HepG2 (cell line): ENCODE measurements around the gene DNAJC7. TPM values are rescaled to one million over a fixed set of nuclear protein-coding genes. Genes with fewer than 3 reads are reported as not detected.

Experiments used
- AGO1 ChIP-seq: fragments of 200-400 bp; formaldehyde crosslinking; IDR thresholded peaks from 2 replicates; pipeline ENCODE4 v1.6.1; 2017; ENCODE audit warnings: mild to moderate bottlenecking, low read depth, low read length, moderate library complexity; ENCODE audit not compliant: poor library complexity, severe bottlenecking
- AKAP8 ChIP-seq: sonication (generic); formaldehyde crosslinking; IDR thresholded peaks from 2 replicates; pipeline ENCODE4 v1.5.1; 2020; ENCODE audit warnings: mild to moderate bottlenecking, missing genetic modification reagents
- ATRX ChIP-seq: sonication (generic); formaldehyde crosslinking; IDR thresholded peaks from 2 replicates; pipeline ENCODE4 v1.4.0; 2020; ENCODE audit warnings: missing genetic modification reagents, borderline replicate concordance
- CEBPZ ChIP-seq: IDR thresholded peaks from 2 replicates; pipeline ENCODE4 v1.6.1; 2012; ENCODE audit warnings: low read length, improper control_type of control experiment
- CHCHD3 ChIP-seq: sonication (generic); formaldehyde crosslinking; IDR thresholded peaks from 2 replicates; pipeline ENCODE4 v1.8.0; 2022; ENCODE audit warnings: mild to moderate bottlenecking, missing genetic modification reagents, moderate library complexity
- ELF3 ChIP-seq: IDR thresholded peaks from 2 replicates; pipeline ENCODE4 v1.6.1; 2016; ENCODE audit warnings: missing genetic modification reagents, missing compliant biosample characterization
- FOXA3 ChIP-seq: IDR thresholded peaks from 2 replicates; pipeline ENCODE4 v1.6.1; 2016; ENCODE audit warnings: missing genetic modification reagents, missing compliant biosample characterization
- FUBP1 ChIP-seq: sonication (generic); formaldehyde crosslinking; IDR thresholded peaks from 2 replicates; pipeline ENCODE4 v1.5.1; 2020; ENCODE audit warnings: missing genetic modification reagents, mild to moderate bottlenecking, borderline replicate concordance
- HOXA7 ChIP-seq: sonication (generic); formaldehyde crosslinking; IDR thresholded peaks from 2 replicates; pipeline ENCODE4 v1.8.1; 2022; ENCODE audit warnings: mild to moderate bottlenecking, missing genetic modification reagents, moderate library complexity
- MXD1 ChIP-seq: sonication (generic); formaldehyde crosslinking; IDR thresholded peaks from 2 replicates; pipeline ENCODE4 v1.4.0; 2020; ENCODE audit warnings: mild to moderate bottlenecking, missing genetic modification reagents
- NRL ChIP-seq: sonication (generic); formaldehyde crosslinking; IDR thresholded peaks from 2 replicates; pipeline ENCODE4 v1.5.0; 2020; ENCODE audit warnings: missing genetic modification reagents, mild to moderate bottlenecking, moderate library complexity, borderline replicate concordance
- RBM39 ChIP-seq: fragments of 200-400 bp; formaldehyde crosslinking; IDR thresholded peaks from one replicate; pipeline ENCODE4 v1.6.1; 2018; ENCODE audit warnings: antibody characterized with exemption, mild to moderate bottlenecking, low read depth, low read length; ENCODE audit not compliant: poor library complexity, severe bottlenecking
- RELA ChIP-seq: sonication (generic); formaldehyde crosslinking; IDR thresholded peaks from 2 replicates; pipeline ENCODE4 v1.4.0; 2020; ENCODE audit warnings: missing genetic modification reagents
- RFX1 ChIP-seq: fragments of 450-650 bp; IDR thresholded peaks from 2 replicates; pipeline ENCODE4 v1.6.1; 2017
- RORA ChIP-seq: sonication (generic); formaldehyde crosslinking; IDR thresholded peaks from 2 replicates; pipeline ENCODE4 v1.5.0; 2020; ENCODE audit warnings: mild to moderate bottlenecking, missing genetic modification reagents, moderate library complexity
- SATB2 ChIP-seq: sonication (generic); formaldehyde crosslinking; IDR thresholded peaks from 2 replicates; pipeline ENCODE4 v1.5.0; 2020; ENCODE audit warnings: missing genetic modification reagents
- SRSF4 ChIP-seq: fragments of 200-400 bp; formaldehyde crosslinking; IDR thresholded peaks from one replicate; pipeline ENCODE4 v1.6.1; 2018; ENCODE audit warnings: mild to moderate bottlenecking, low read depth, low read length, moderate library complexity; ENCODE audit not compliant: poor library complexity, severe bottlenecking
- ZBTB26 ChIP-seq: IDR thresholded peaks from 2 replicates; pipeline ENCODE4 v1.6.1; 2016; ENCODE audit warnings: missing compliant biosample characterization, missing genetic modification reagents, borderline replicate concordance
- ZNF446 ChIP-seq: sonication (generic); formaldehyde crosslinking; IDR thresholded peaks from 2 replicates; pipeline ENCODE4 v1.5.0; 2020; ENCODE audit warnings: mild to moderate bottlenecking, missing genetic modification reagents
- ZNF678 ChIP-seq: sonication (generic); formaldehyde crosslinking; IDR thresholded peaks from 2 replicates; pipeline ENCODE4 v1.4.0; 2020; ENCODE audit warnings: mild to moderate bottlenecking, missing genetic modification reagents
- ZSCAN31 ChIP-seq: sonication (generic); formaldehyde crosslinking; IDR thresholded peaks from 2 replicates; pipeline ENCODE4 v1.5.0; 2020; ENCODE audit warnings: low read depth, mild to moderate bottlenecking, missing genetic modification reagents
- polyA plus RNA-seq, 8 experiments: library from polyadenylated mRNA; depleted of rRNA in 3 of 8; stranded (reverse) in 7 of 8; unstranded in 1 of 8; fragments of >200 nt; fragmentation: Illumina TruSeq in 4 of 8; extraction: Trizol in 4 of 8; gene quantifications; 2 replicates each; pipeline versions ENCODE4 v1.2.1 to v1.2.3, GENCODE V29; 2011 to 2016; ENCODE audit warnings: low read depth in 4 of 8, missing spikeins in 1 of 8, mixed read lengths in 1 of 8; ENCODE audit not compliant: insufficient read depth in 1 of 8
- total RNA-seq, 5 experiments: library from RNA; depleted of rRNA; stranded (reverse); fragments of >200 nt; fragmentation: Illumina TruSeq; extraction: Trizol; gene quantifications; 2 replicates each; pipeline ENCODE4 v1.2.3, GENCODE V29; 2016; ENCODE audit warnings: low read depth in 1 of 5

Gene DNAJC7
- total and polyA plus RNA-seq, 2 of the 13 experiments (the other 11 are each of a cell fraction or from before 2014, with no cell fraction given) = 47.7 to 132 TPM

- TF ChIP-seq RBM39 (peak; percentile 81), SATB2 (no peak), HOXA7 (CRISPR knock-in tag) (no peak), RORA (no peak), ZNF446 (CRISPR knock-in tag) (peak; percentile 16; the same call in 1 of the 2 replicates), FUBP1 (CRISPR knock-in tag) (no peak), AKAP8 (CRISPR knock-in tag) (peak; percentile 76; the same call in 1 of the 2 replicates), ZBTB26 (CRISPR knock-in tag) (no peak; the same call in 1 of the 2 replicates), AGO1 (peak; percentile 80), NRL (CRISPR knock-in tag) (peak; percentile 86), ZNF678 (no peak), RFX1 (no peak), ELF3 (CRISPR knock-in tag) (peak; percentile 81), FOXA3 (peak; percentile 75), SRSF4 (no peak), CEBPZ (no peak), CHCHD3 (CRISPR knock-in tag) (no peak), MXD1 (CRISPR knock-in tag) (no peak), RELA (CRISPR knock-in tag) (peak; percentile 58; the same call in 1 of the 2 replicates), ZSCAN31 (peak; percentile 97), ATRX (no peak)
These were observed 2.5 kb upstream of the DNAJC7 start, which contains the start of gene NKIRAS2 (continued) for GRCh38 chr17:42019509-42020404.
